Pancreas (tissue), 10 donors: ENCODE measurements around the gene PTPRG. TPM values are rescaled to one million over a fixed set of nuclear protein-coding genes. Genes with fewer than 3 reads are reported as not detected.

Experiments
- ATAC-seq, 4 donors: fragments of 200-7000 bp; cut with Tn5 transposase; one replicate each; pipeline versions ENCODE4 v1.8.0 to v1.9.1; 2020; ENCODE audit warnings: mild to moderate bottlenecking in 4 of 4, moderate library complexity in 4 of 4
- DNase-seq, 6 donors: peaks; one replicate each; pipeline ENCODE4 v3.0.0-alpha.2; 2020
- FAIRE-seq: peaks from 2 replicates; lab custom pipeline; 2012; peaks lifted over from hg19 to GRCh38; lab: Jason Lieb, UNC
- H3K27ac ChIP-seq, 4 donors: fragments of 200-600 bp; sonication (generic); 1 replicate in 3 of 4; 2 replicates in 1 of 4; pipeline versions ENCODE4 v1.5.0 to v1.8.0; 2020
- H3K27me3 ChIP-seq, 4 donors: fragments of 200-600 bp; one replicate each; pipeline ENCODE4 v1.8.0; 2021
- H3K36me3 ChIP-seq, 3 donors: fragments of 200-600 bp; sonication (generic) in 1 of 3; one replicate each; pipeline versions ENCODE4 v1.5.0 to v1.8.0; 2020 to 2021
- H3K4me1 ChIP-seq, 3 donors: fragments of 200-600 bp; one replicate each; pipeline ENCODE4 v1.8.0; 2021
- H3K4me3 ChIP-seq, 4 donors: fragments of 200-600 bp; sonication (generic) in 2 of 4; one replicate each; pipeline versions ENCODE4 v1.5.0 to v1.8.0; 2020 to 2021
- H3K9me3 ChIP-seq, 4 donors: fragments of 200-600 bp; one replicate each; pipeline ENCODE4 v1.8.0; 2021
- CTCF ChIP-seq, 4 donors: fragments of 200-600 bp; sonication (generic) in 3 of 4; IDR thresholded peaks; one replicate each; pipeline versions ENCODE4 v1.5.0 to v1.8.0; 2021; ENCODE audit warnings: antibody characterized with exemption in 4 of 4
- WGBS, 2 donors: extraction: QIAGEN DNeasy Blood & Tissue Kit; methylation state at CpG; one replicate each; pipeline ENCODE4 v1.1.7; 2013; 5-methylcytosine and 5-hydroxymethylcytosine counted together
- intact Hi-C, 3 donors: fragments of 100-400 bp; cut with DNase I; formaldehyde crosslinking; loops; one replicate each; pipeline versions ENCODE4 v1.11.1 to v1.14.2; 2022
- polyA plus RNA-seq, 2 donors: library from polyadenylated mRNA; stranded (reverse); fragments of 200-250 nt; gene quantifications; one replicate each; pipeline ENCODE4 v1.2.3, GENCODE V29; 2013
- total RNA-seq, 6 donors: library from RNA; stranded (reverse); fragmentation: NEBNext Ultra II Directional in 4 of 6; extraction: Animal tissue kit (Norgen Biotek cat#: 25700) in 4 of 6; gene quantifications; one replicate each; pipeline versions ENCODE4 v1.2.1 to v1.2.4, GENCODE V29; 2021 to 2023
- donor health status: healthy with polysubstance abuse.
- donor health status: DM: no; HTN: no; CAD: no; lungs with moderate emphysema.
- donor health status: DM: no; HTN: no; CAD: no.
- donor health status: control.
- donor health status: control.
- donor health status: Bipolar disorder and iron deficiency.
- donor health status: DM: yes; HTN: yes; CAD: no.
- donor health status: DM: no; HTN: no; CAD: no.
- donor health status: DM: no; HTN: no; CAD: no.
- donor health status: DM: yes; HTN: yes; CAD: no.

The PTPRG gene
- total and polyA plus RNA-seq, 8 donors = 2.8 to 20.5 (median 9.5) TPM

DNA sequence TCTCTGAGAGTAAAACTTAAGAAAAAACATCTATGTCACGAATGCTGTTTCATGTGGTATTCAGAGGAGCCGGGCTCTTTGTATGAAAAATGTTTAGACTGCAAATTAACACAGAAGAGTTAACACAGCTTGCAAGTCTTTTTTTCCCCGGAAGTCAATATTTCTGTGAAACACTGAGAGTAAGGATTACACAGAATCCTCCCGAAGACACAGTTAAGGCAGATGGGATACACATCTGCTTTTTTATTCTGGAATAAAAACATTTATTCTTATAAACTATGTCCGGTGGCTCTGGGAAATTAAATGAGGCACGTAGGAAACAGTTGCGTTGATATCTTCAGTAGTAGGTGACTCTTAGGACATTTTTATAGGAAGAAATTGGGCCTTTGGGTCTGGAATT lies 180.6 kb downstream of the PTPRG start:
- WGBS, 2 donors = 72 to 84% methylated on average over 7 of the region's 7 CpGs
- H3K27ac ChIP-seq = no peak overlapping the region
- intact Hi-C loops = no loop called here
- H3K4me1 ChIP-seq = no peaks in the 10 kb centered on the region
- H3K4me3 ChIP-seq = no peak overlapping the region
- no peaks in the 10 kb centered on the region for H3K9me3 ChIP-seq
- no peaks in the 10 kb centered on the region for H3K36me3 ChIP-seq
- no peak for ATAC-seq
- no peak for FAIRE-seq
- no peaks in the 10 kb centered on the region for H3K27me3 ChIP-seq
- DNase-seq = no peak
- no peak for TF ChIP-seq CTCF (IDR thresholded peaks at IDR 0.05)

DNA sequence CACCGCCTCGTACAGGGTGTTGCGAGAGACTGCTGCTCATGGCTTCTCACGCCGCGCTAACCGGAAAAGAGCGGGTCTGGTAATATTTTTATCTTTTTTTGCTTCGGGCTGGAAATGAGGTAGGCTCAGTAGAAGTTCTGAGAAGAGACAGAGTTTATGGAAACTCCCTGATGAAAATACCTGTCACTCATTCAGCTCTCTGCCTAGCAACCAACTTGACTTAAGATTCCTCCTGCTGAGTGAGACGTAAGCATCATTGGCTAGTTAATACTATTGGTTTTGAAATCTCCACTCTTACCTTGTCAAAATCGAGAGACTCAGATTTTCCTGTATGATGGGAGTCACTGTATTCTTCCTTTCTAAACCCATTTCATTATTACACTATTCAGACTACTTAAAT lies 181.7 kb downstream of the PTPRG start:
- FAIRE-seq = no peak
- intact Hi-C loops = no loop called here
- DNase-seq = no peak
- H3K9me3 ChIP-seq = no peaks in the 10 kb centered on the region
- H3K4me1 ChIP-seq = no peaks in the 10 kb centered on the region
- WGBS, 2 donors = 95 to 99% methylated on average over 11 of the region's 11 CpGs
- no peak overlapping the region for H3K4me3 ChIP-seq
- no peak for TF ChIP-seq CTCF (IDR thresholded peaks at IDR 0.05)
- no peak for ATAC-seq
- no peaks in the 10 kb centered on the region for H3K27me3 ChIP-seq
- H3K36me3 ChIP-seq = no peaks in the 10 kb centered on the region
- H3K27ac ChIP-seq = no peak overlapping the region

- intact Hi-C loops = no loop called here
- DNase-seq = no peak
- no peaks in the 10 kb centered on the region for H3K9me3 ChIP-seq
- ATAC-seq = no peak
- no peak overlapping the region for H3K27ac ChIP-seq
- H3K4me3 ChIP-seq = no peak overlapping the region
- H3K4me1 ChIP-seq = no peaks in the 10 kb centered on the region
- WGBS, 2 donors = 72 to 80% methylated on average over 2 of the region's 2 CpGs
- no peak for FAIRE-seq
- no peaks in the 10 kb centered on the region for H3K27me3 ChIP-seq
- no peaks in the 10 kb centered on the region for H3K36me3 ChIP-seq
- TF ChIP-seq CTCF (IDR thresholded peaks at IDR 0.05) = no peak
Observed at GRCh38 chr3:61743686-61744242, 182.4 kb downstream of the PTPRG start.

DNA sequence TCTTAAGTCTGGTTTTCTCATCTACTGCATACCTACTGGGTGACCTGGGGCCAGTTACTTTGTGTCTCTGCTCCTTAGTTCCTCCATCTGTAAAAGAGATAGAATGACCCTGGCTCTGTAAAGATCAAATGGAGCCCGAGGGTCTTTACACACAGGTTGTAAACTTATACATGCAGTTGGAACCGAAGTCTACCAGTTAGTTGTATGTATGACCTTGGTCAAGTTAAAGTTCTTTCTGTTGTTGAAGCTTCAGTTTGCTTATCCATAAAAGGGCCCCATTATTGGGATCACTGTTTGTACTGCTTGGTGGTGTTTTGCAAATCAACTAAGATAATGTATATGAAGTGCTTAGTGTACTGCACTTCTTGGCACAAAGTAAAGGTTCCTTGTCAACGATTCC lies 186.9 kb downstream of the PTPRG start:
- Histone ChIP-seq H3K9me3 (no peaks in the 10 kb centered on the region), H3K4me3 (no peak overlapping the region), H3K27ac (no peak overlapping the region), H3K27me3 (no peaks in the 10 kb centered on the region), H3K36me3 (no peaks in the 10 kb centered on the region), H3K4me1 (no peaks in the 10 kb centered on the region)
- FAIRE-seq (no peak), ATAC-seq (no peak), DNase-seq (no peak)
- WGBS, 2 donors = 86 to 91% methylated on average over 3 of the region's 3 CpGs
- TF ChIP-seq CTCF (IDR thresholded peaks at IDR 0.05) = no peak
- intact Hi-C loops = no loop called here

DNA sequence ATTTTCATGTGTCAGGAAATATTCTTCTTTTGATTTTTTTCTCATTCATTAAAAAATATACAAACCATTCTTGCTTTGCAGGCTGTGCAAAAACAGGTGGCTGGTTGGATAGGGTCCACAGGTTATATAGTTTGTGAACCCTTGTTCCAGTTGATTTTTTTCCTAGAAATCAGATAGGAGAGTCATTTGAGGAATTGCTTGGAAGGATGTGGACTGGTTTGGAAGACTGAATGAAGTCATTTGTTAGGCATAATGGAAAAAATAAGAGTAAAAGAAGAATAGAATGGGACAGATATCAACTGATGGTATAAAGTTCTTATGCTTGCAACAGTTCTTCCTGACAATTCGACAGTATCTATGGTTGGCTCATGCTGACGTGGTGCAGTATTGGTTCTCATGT lies 189.4 kb downstream of the PTPRG start:
- H3K9me3 ChIP-seq = no peaks in the 10 kb centered on the region
- no peaks in the 10 kb centered on the region for H3K4me1 ChIP-seq
- no peaks in the 10 kb centered on the region for H3K36me3 ChIP-seq
- DNase-seq (no peak), ATAC-seq (no peak), FAIRE-seq (no peak)
- 75 to 76% methylated on average over 2 of the region's 2 CpGs for WGBS, 2 donors
- H3K27ac ChIP-seq = no peak overlapping the region
- H3K27me3 ChIP-seq = no peaks in the 10 kb centered on the region
- no peak for TF ChIP-seq CTCF (IDR thresholded peaks at IDR 0.05)
- intact Hi-C loops = no loop called here
- H3K4me3 ChIP-seq = no peak overlapping the region
